Suppressor macrophage treated with lipopolysaccharide for 1 hour (primary cell): ENCODE results near the gene NUDT3.
"Not testable (repeated sequence)": the region's sequence is repeated elsewhere in the genome, so short reads cannot be mapped to it uniquely, and the experiment has no call there.

Experiments
- DNase-seq, 3 donors: peaks; one replicate each; pipeline ENCODE4 v3.0.0-alpha.2; 2020 to 2022

Gene NUDT3

GRCh38 chr6:34340906-34341480, 51.5 kb downstream of the NUDT3 start:
- no peak for DNase-seq

GRCh38 chr6:34340394-34340793, 52.1 kb downstream of the NUDT3 start:
- no peak for DNase-seq

GRCh38 chr6:34339971-34340370, 52.5 kb downstream of the NUDT3 start:
- DNase-seq: no peak

- DNase-seq: no peak
These were observed 53.0 kb downstream of the NUDT3 start for GRCh38 chr6:34339432-34339831.

- no peak for DNase-seq
These were observed 53.7 kb downstream of the NUDT3 start for GRCh38 chr6:34338811-34339210.

- DNase-seq: no peak
These were observed 54.1 kb downstream of the NUDT3 start for GRCh38 chr6:34338377-34338776.

GRCh38 chr6:34334796-34335416, 57.6 kb downstream of the NUDT3 start:
- DNase-seq: peak; percentile 26 to 54 (median 34)

- DNase-seq: no peak
These were observed 58.6 kb downstream of the NUDT3 start for GRCh38 chr6:34333858-34334257.

- peak; percentile 59 to 76 (median 64) for DNase-seq
These were observed 59.9 kb downstream of the NUDT3 start for GRCh38 chr6:34332251-34333198.

- DNase-seq: no peak
These were observed 61.0 kb downstream of the NUDT3 start for GRCh38 chr6:34331371-34332050.

GRCh38 chr6:34329814-34330213, 62.7 kb downstream of the NUDT3 start:
- not testable (repeated sequence) for DNase-seq

GRCh38 chr6:34328969-34329368, 63.5 kb downstream of the NUDT3 start:
- no peak for DNase-seq

GRCh38 chr6:34327313-34328205, 64.9 kb downstream of the NUDT3 start:
- DNase-seq: not testable (repeated sequence)

GRCh38 chr6:34325633-34326032, 66.8 kb downstream of the NUDT3 start:
- no peak for DNase-seq

- no peak for DNase-seq
These were observed 67.6 kb downstream of the NUDT3 start for GRCh38 chr6:34324738-34325444.

- DNase-seq: not testable (repeated sequence)
These were observed 68.2 kb downstream of the NUDT3 start for GRCh38 chr6:34324221-34324620.

GRCh38 chr6:34323300-34323699, 69.2 kb downstream of the NUDT3 start:
- DNase-seq: no peak

- no peak for DNase-seq
These were observed 69.7 kb downstream of the NUDT3 start for GRCh38 chr6:34322732-34323131.

GRCh38 chr6:34321821-34322220, 70.6 kb downstream of the NUDT3 start:
- DNase-seq: no peak

GRCh38 chr6:34319471-34319885, 73.0 kb downstream of the NUDT3 start:
- DNase-seq: no peak
